Hepatocyte (in vitro differentiated cells): Measurements from ENCODE around the gene UGCG. TPM values are rescaled to one million over a fixed set of nuclear protein-coding genes. Genes with fewer than 3 reads are reported as not detected.

ENCODE experiments used
- DNase-seq: peaks from one replicate; pipeline ENCODE4 v3.0.0-alpha.2; 2016; ENCODE audit warnings: low spot score
- H2AFZ ChIP-seq: fragments of 200-600 bp; sonication (generic); 2 replicates; pipeline ENCODE4 v1.6.0; 2016; ENCODE audit warnings: antibody characterized with exemption, mild to moderate bottlenecking
- H3K27ac ChIP-seq: fragments of 200-600 bp; sonication (generic); 2 replicates; pipeline ENCODE4 v1.5.1; 2016; ENCODE audit warnings: mild to moderate bottlenecking
- H3K27me3 ChIP-seq: fragments of 200-600 bp; sonication (generic); 2 replicates; pipeline ENCODE4 v1.6.1; 2016
- H3K36me3 ChIP-seq: fragments of 200-600 bp; sonication (generic); replicated peaks from 2 replicates; pipeline ENCODE4 v1.5.1; 2016; ENCODE audit warnings: low read depth; ENCODE audit not compliant: insufficient read depth
- H3K4me1 ChIP-seq: fragments of 200-600 bp; sonication (generic); 2 replicates; pipeline ENCODE4 v1.5.1; 2016; ENCODE audit warnings: mild to moderate bottlenecking, moderate library complexity; ENCODE audit not compliant: insufficient read depth
- H3K4me2 ChIP-seq: fragments of 200-600 bp; sonication (generic); 2 replicates; pipeline ENCODE4 v1.6.0; 2016
- H3K4me3 ChIP-seq: fragments of 200-600 bp; sonication (generic); 2 replicates; pipeline ENCODE4 v1.5.1; 2016; ENCODE audit warnings: mild to moderate bottlenecking
- H3K79me2 ChIP-seq: fragments of 200-600 bp; sonication (generic); 2 replicates; pipeline ENCODE4 v1.6.0; 2017; ENCODE audit warnings: mild to moderate bottlenecking
- H3K9me2 ChIP-seq: fragments of 200-600 bp; sonication (generic); replicated peaks from 2 replicates; pipeline ENCODE4 v1.6.0; 2017; ENCODE audit warnings: mild to moderate bottlenecking; ENCODE audit not compliant: insufficient read depth
- H3K9me3 ChIP-seq: fragments of 200-600 bp; sonication (generic); 2 replicates; pipeline ENCODE4 v1.5.1; 2016; ENCODE audit warnings: low read depth, mild to moderate bottlenecking
- H4K20me1 ChIP-seq: fragments of 200-600 bp; sonication (generic); 2 replicates; pipeline ENCODE4 v1.6.0; 2016; ENCODE audit warnings: mild to moderate bottlenecking; ENCODE audit not compliant: insufficient read depth, poor library complexity, severe bottlenecking
- EZH2 ChIP-seq: fragments of 200-600 bp; sonication (generic); IDR thresholded peaks from 2 replicates; pipeline ENCODE4 v1.6.1; 2016; ENCODE audit warnings: antibody characterized with exemption, mild to moderate bottlenecking, borderline replicate concordance
- EZH2phosphoT487 ChIP-seq: fragments of 200-600 bp; sonication (generic); IDR thresholded peaks from one replicate; pipeline ENCODE4 v1.6.1; 2018; ENCODE audit warnings: antibody characterized with exemption, mild to moderate bottlenecking, low read depth, moderate library complexity; ENCODE audit not compliant: unreplicated experiment, severe bottlenecking
- WGBS: methylation state at CpG from one replicate; pipeline ENCODE4 v1.1.6; 2016; ENCODE audit warnings: low lambda C conversion rate; ENCODE audit errors: missing lambda C conversion rate; 5-methylcytosine and 5-hydroxymethylcytosine counted together
- polyA plus RNA-seq: library from polyadenylated mRNA; unstranded; fragments of >200 nt; fragmentation: Nextera tagmentation; extraction: Ambion mirVana; gene quantifications from 2 replicates; pipeline ENCODE4 v1.2.1, GENCODE V29; 2016
- total RNA-seq: library from RNA; depleted of rRNA; stranded (reverse); fragments of >200 nt; gene quantifications from 2 replicates; pipeline ENCODE4 v1.2.3, GENCODE V29; 2014
- TF ChIP-seq, protein P1 (sequence below): fragments of 200-600 bp; sonication (generic); IDR thresholded peaks from 2 replicates; pipeline ENCODE4 v1.5.1; 2016; ENCODE audit warnings: antibody characterized with exemption, mild to moderate bottlenecking; ENCODE audit not compliant: poor library complexity

The UGCG gene
- total and polyA plus RNA-seq, 2 experiments from 2014 or later: 54.6 to 107 TPM

DNA sequence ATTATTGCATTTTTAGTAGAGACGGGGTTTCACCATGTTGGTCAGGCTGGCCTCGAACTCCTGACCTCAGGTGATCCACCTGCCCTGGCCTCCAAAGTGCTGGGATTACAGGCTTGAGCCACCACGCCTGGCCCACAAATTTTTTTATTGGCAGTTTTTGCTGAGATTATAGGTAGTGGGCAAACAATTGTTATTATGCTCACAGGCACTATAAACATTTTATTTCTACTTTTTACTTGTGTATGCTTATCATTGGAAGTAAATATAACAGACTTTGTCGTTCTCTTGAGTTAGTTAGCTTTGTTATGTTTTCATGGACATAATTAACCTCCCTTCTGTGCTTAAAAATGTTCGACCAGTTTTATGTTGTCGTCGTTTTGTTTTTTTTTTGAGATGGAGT, 23.9 kb downstream of the UGCG start:
- H3K27ac ChIP-seq: no peak overlapping the region
- peaks cover 17% of the 10 kb centered on the region for H4K20me1 ChIP-seq
- no peaks in the 10 kb centered on the region for H3K9me3 ChIP-seq
- H2AFZ ChIP-seq: no peak overlapping the region
- H3K79me2 ChIP-seq: peaks cover 96% of the 10 kb centered on the region
- WGBS: 90% methylated on average over 7 of the region's 7 CpGs
- H3K27me3 ChIP-seq: no peaks in the 10 kb centered on the region
- H3K4me2 ChIP-seq: no peak overlapping the region
- TF ChIP-seq, protein P1, sequence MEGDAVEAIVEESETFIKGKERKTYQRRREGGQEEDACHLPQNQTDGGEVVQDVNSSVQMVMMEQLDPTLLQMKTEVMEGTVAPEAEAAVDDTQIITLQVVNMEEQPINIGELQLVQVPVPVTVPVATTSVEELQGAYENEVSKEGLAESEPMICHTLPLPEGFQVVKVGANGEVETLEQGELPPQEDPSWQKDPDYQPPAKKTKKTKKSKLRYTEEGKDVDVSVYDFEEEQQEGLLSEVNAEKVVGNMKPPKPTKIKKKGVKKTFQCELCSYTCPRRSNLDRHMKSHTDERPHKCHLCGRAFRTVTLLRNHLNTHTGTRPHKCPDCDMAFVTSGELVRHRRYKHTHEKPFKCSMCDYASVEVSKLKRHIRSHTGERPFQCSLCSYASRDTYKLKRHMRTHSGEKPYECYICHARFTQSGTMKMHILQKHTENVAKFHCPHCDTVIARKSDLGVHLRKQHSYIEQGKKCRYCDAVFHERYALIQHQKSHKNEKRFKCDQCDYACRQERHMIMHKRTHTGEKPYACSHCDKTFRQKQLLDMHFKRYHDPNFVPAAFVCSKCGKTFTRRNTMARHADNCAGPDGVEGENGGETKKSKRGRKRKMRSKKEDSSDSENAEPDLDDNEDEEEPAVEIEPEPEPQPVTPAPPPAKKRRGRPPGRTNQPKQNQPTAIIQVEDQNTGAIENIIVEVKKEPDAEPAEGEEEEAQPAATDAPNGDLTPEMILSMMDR: no peak
- H3K9me2 ChIP-seq: no peaks in the 10 kb centered on the region
- no peak overlapping the region for H3K4me3 ChIP-seq
- DNase-seq: no peak
- no peaks in the 10 kb centered on the region for H3K4me1 ChIP-seq
- no peaks in the 10 kb centered on the region for H3K36me3 ChIP-seq

DNA sequence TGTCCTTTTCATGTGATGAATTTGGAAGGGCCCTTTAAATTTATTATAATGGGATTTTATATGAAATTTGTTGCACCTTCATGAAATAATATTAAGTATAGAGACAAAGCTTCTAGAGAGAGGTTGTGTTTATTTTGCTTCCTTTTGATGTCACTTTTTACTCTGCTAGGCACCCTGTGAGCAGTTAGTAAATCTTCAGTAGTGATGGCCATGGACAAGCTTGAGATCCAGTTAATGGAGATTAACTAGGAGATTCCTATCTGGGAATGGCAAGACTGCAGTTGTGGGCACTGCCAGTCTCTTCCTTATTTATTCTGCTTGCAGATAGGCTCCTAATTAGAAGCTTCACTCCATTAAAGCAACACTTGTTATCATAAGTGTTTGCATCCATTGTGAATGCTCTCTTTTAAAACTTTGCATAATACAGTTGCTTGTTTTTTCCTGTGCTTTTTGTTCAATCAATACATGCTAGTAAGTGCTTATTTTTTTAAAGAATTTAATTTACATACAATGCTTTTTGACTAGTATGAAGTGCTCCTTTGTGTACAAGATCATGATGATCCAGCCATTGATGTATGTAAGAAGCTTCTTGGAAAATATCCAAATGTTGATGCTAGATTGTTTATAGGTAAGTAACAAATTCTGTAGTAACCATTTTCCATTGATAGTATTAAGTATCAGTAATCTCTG, 25.9 kb downstream of the UGCG start:
- H3K36me3 ChIP-seq: no peaks in the 10 kb centered on the region

DNA sequence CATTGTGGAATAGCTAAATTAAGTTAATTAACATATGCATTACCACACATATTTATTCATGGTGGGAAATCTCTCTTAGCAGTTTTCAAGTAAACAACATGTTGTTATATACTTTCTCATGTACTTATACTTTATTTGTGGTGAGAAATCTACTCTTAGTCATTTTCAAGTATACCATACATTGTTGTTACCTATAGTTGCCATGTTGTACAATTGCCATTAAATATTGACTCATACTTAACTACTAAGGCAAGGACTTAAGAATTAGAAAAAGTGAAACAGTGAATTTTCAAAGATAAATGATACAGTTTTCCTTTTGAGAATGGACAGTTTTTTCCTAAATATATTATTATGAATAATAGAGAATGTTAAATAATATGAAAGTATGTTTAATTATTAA, 27.7 kb downstream of the UGCG start:
- Histone ChIP-seq H2AFZ (no peak overlapping the region), H3K4me1 (no peaks in the 10 kb centered on the region), H3K9me2 (no peaks in the 10 kb centered on the region), H3K36me3 (no peaks in the 10 kb centered on the region), H3K9me3 (no peaks in the 10 kb centered on the region), H3K79me2 (peaks cover 70% of the 10 kb centered on the region), H4K20me1 (no peaks in the 10 kb centered on the region), H3K27ac (no peak overlapping the region), H3K27me3 (no peaks in the 10 kb centered on the region), H3K4me2 (no peak overlapping the region), H3K4me3 (no peak overlapping the region)
- TF ChIP-seq EZH2phosphoT487 (no peak), EZH2 (no peak)
- TF ChIP-seq, protein P1: no peak
- DNase-seq: no peak

More for the DNA sequence above, 25.9 kb downstream of the UGCG start:
- TF ChIP-seq EZH2phosphoT487 (no peak), EZH2 (no peak)
- TF ChIP-seq, protein P1: no peak
- Histone ChIP-seq H3K27ac (no peak overlapping the region), H3K9me3 (no peaks in the 10 kb centered on the region), H3K27me3 (no peaks in the 10 kb centered on the region), H3K4me1 (no peaks in the 10 kb centered on the region), H2AFZ (no peak overlapping the region), H3K9me2 (no peaks in the 10 kb centered on the region), H3K4me2 (no peak overlapping the region), H3K79me2 (peaks cover 85% of the 10 kb centered on the region), H4K20me1 (peaks cover 5% of the 10 kb centered on the region), H3K4me3 (no peak overlapping the region)
- DNase-seq: no peak
